HG03565 (cell line): ENCODE results near the gene RGPD3.
"Not testable (repeated sequence)": the region's sequence is repeated elsewhere in the genome, so short reads cannot be mapped to it uniquely, and the experiment has no call there.

Source experiments
- ATAC-seq: cut with Tn5 transposase; IDR thresholded peaks from one replicate; pipeline ENCODE4 v1.9.1; 2021; ENCODE audit warnings: mild to moderate bottlenecking, moderate library complexity; ENCODE audit not compliant: unreplicated experiment

Gene RGPD3

GRCh38 chr2:106486551-106487385 is 18.6 kb upstream of the RGPD3 start, which contains the start of gene CD8B2:
Gene CD8B2, plus strand, starts transcription at chr2:106487364. Its CDS starts 63 bp downstream, at chr2:106487427.
- not testable (repeated sequence) for ATAC-seq

DNA sequence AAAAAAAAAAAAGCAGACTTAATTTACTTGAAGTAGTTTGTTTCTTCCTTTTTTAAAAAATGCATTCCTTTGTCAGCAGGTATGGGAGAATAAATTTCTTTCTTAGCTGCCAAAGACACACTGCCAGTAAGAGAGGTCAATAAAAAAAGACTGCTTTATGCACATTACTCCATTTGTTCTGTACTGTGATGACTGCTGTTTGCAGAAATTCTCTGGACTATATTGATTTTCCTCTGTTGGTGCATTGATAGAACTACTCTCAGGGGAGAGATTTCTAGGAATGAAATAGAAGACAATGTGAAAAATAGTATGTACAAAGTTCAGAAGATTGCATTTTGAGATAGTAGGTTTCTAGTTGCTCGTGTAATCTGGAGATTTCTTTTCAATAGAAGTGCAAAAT is 11.3 kb upstream of the RGPD3 start:
- not testable (repeated sequence) for ATAC-seq

GRCh38 chr2:106477647-106478046 is 9.4 kb upstream of the RGPD3 start:
- ATAC-seq: not testable (repeated sequence)

DNA sequence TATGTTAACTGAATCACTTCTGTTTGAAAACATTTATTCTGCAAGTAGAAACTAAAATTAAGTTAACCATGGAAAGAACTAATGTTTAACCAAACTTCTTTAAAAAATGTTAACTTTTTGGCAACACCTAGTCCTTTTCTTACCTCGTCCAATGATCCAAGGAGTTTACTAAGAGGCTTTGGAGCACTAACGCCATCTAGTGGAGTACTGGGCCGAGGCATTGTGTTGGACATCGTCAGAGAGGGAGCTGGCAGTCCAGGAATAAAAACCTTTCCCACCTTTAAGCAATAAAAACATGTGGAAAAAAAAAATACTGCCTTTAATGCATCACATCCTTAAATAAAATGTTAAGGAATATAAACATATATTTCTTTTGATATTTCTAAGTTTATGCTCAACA is 2.4 kb upstream of the RGPD3 start:
- peak; percentile 53 for ATAC-seq

DNA sequence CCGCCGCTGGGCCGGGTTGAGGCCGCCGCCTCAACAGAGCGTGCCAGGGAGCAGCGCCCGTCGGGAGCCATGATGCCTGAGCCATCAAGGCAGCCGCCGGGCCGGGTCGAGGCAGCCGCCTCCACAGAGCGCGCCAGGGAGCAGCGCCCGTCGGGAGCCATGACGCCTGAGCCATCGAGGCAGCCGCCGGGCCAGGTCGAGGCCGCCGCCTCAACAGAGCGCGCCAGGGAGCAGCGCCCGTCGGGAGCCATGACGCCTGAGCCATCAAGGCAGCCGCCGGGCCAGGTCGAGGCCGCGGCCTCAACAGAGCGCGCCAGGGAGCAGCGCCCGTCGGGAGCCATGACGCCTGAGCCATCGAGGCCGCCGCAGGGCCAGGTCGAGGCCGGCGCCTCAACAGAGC is 697 bp downstream of the RGPD3 start:
- not testable (repeated sequence) for ATAC-seq

GRCh38 chr2:106461882-106462281 is 6.3 kb downstream of the RGPD3 start:
- ATAC-seq: not testable (repeated sequence)

DNA sequence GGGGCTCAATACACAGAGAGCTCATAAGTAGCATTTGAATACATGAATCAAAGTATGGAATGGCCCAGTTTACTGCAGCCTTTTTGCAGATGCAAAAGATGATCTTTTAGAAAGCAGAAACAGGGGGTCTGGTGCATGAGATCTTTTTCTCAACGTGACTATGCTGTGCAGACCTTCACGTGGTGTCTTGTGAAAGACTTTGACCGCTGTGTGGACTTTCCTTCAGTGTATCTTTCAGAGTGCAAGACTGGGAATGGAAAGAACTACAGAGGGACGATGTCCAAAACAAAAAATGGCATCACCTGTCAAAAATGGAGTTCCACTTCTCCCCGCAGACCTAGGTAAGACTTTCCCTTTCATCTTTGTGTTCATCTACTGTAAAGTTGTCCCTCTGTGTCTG is 77.5 kb downstream of the RGPD3 start:
- ATAC-seq: not testable (repeated sequence)

- not testable (repeated sequence) for ATAC-seq
These were observed 79.3 kb downstream of the RGPD3 start for GRCh38 chr2:106388814-106389410.

DNA sequence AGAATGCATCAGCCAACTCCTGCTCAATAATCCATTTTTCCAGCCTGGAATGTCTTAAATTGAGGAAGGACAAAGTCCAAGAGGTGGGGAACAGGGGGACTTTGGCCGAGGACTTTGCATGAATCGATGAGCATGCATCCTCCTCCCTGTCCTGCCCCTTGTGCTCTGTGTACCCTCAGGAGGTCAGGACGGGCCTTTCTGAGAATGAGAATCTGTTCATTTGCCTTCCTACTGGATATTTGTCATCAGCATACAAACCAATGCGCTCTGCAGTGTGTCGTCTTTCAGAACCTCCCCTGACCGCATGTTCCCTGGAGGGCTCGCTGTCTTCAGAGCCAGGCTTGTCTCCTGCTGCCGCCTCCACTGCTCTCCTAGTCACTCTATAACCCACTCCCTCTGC is 83.7 kb downstream of the RGPD3 start:
- ATAC-seq: not testable (repeated sequence)

DNA sequence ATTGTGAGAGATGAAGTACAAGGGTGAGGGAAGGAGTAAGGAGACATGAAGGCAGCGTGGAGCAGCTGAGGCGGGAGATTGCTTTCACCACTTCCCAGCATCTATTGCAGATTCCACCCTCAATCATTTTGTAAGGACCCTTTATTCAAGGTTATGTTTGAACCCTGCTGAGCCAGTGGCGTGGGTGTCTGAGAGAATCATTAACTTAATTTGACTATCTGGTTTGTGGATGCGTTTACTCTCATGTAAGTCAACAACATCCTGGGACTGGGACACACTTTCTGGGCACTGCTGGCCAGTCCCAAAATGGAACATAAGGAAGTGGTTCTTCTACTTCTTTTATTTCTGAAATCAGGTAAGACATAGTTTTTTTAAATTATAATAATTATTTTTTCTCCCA is 86.3 kb downstream of the RGPD3 start:
- not testable (repeated sequence) for ATAC-seq

DNA sequence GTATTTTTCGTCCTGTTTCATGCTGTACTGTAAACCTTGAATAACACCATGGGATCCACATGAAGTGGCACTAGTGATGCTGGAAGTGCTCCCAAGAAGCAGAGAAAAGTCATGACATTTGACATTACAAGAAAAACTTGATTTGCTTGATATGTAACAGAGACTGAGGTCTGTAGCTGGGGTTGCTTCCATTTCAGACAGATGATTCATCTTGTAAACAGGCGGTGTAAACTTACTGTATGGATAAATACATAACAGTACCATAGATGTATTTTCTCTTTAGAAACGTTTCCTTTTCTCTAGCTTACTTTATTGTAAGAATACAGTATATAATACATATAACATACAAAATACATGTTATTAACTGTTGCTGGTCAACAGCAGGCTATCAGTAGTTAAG is 88.6 kb downstream of the RGPD3 start:
- ATAC-seq: not testable (repeated sequence)

DNA sequence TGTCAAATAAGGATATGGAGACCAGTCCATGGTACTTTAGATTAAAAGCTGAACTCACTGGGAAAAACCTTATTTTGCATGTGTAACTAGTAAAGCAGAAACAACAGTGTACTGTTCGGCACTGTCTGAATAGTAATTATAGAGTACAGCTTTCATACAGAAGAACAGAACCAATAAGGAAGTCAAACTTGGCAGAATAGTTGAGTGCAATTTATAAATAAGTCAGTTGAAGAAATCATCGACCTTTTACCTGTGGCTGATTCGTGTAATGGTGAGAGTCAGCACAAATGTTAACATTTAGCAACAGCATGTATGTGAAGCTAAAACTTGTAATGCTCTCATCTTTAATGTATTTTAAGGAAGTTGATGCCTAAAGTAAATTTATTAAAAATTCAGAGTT is 99.0 kb downstream of the RGPD3 start:
- not testable (repeated sequence) for ATAC-seq

GRCh38 chr2:106366204-106366885 is 101.9 kb downstream of the RGPD3 start:
- ATAC-seq: no peak

DNA sequence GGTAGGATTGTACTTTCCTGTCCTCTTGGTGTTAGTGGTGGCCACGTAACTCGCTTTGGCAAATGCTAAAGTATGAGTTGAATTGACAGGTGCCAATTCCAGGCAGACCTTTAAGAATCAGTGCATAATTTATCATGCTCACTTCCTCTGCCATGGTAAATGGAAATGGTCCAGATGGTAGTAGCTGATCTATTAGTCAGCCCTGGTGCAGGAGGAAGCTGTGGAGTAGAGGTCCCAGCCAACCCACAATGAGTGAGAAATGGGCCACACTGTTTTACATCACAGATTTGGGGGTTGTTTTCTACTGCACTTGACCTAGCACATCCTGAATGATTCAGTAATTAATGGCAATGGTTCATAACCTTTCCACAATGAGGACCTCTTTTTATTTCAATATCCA is 104.4 kb downstream of the RGPD3 start:
- ATAC-seq: no peak

DNA sequence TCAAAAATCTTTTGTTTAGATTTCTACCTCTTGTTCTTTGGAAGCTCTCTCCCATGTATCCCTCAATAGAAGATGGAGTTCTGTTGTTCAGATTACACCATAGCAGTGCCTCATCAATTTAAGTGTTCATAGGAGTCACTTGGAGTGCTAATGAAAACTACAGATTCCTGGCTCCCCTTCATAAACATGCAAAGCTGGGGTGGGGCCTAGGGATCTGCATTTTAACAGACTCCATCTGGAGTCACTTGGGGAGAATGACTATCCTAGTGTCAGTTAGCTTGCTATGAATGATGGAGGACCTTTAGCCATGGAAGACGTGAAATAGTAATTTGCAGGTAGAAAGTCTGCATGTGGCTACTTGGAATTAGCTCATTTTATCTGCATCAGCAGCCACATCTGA is 105.4 kb downstream of the RGPD3 start:
- no peak for ATAC-seq

GRCh38 chr2:106359512-106359911 is 108.7 kb downstream of the RGPD3 start:
- ATAC-seq: no peak

DNA sequence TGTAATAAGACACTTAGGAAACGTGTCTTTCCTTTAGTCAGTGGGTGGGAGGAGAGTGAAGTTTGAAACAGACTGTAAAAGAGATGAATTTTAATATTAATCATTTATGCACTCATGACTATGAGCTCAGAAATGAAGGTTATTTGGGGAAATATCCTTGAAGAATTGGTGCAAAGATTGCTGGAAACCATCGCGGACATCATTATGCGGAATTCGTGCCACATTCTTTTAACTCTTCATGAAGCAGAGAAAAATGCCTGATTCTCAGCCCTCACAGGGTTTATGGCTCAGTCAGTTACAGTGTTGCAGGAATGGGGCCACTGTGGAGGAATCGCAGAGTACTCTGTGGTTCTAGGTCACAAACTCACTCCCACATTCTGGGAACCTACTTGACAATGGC is 109.7 kb downstream of the RGPD3 start:
- no peak for ATAC-seq

DNA sequence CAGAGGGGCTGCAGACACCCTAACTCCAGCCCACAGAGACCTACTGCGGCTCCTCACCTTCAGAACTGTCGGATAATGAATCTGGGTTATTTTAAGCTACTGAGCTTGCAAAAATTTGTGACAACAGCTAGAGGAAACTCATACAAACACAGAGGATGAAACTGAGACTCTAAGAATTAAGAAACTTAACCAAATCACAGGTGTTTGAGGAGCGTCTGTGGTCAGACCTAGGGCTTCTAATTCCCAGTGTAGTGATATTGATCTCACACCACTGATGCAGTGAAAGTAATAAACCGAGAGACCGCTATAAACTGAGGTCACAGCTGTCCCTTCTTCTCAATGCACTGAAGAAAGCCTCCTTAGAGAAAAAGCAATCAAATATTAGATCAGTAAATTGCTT is 110.1 kb downstream of the RGPD3 start:
- ATAC-seq: peak; percentile 95

DNA sequence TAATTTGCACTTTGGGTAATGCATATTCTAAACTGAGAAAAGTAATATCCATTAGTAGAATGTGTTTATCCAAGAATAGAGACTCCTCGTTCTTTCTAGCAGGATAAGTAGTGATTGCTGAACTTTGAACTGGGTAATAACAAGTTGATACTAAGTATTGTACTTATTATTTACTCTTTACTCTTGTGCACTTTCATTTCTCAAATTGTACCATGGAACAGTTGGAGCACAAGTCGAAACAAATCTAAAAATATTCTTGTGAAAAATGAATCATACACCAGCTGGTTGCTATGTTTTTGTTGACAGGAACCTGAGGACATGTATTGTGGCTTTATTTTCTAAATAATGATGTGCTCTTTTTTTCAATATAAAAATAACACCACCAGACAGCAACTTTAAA is 111.9 kb downstream of the RGPD3 start:
- no peak for ATAC-seq

DNA sequence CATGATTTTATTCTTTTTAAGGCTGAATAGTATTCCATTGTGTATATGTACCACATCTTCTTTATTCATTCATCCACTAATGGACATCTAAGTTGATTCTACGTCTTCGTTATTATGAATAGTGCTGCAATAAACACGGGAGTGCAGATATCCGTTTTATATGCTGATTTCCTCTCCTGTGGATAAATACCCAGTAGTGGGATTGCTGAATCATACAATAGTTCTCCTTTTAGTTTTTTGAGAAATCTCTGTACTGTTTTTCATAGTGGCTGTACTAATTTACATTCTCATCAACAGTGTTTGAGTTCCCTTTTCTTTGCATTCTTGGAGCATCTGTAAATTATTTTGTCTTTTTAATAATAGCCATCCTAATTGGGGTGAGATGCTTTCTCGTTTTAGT is 114.5 kb downstream of the RGPD3 start:
- no peak for ATAC-seq

GRCh38 chr2:106350980-106351379 is 117.2 kb downstream of the RGPD3 start:
- no peak for ATAC-seq

DNA sequence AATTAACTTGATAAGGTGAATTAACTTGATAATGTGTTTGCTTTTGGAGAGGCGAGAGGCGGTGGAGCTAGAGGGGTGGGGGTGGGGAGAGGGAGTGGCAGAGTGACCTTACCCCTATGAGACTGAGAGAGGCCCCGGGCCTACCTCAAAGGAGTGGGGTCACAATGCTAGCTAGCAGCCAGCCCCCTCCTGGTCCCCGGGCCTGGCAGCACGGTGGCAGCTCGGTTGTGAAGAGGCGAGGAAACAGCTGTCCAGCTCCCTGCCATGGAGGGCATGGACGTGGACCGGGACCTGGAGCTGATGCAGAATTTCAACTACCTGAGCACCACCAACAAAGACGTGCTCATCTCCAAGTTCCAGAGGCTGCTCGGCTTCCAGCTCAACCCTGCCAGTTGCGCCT is 123.9 kb downstream of the RGPD3 start:
- ATAC-seq: no peak
